GM18907 (cell line): Measurements from ENCODE around the gene RND1.
A peak's percentile ranks its signal among the peaks of the same experiment; 100 is the strongest.
"Not testable (repeated sequence)": the region's sequence is repeated elsewhere in the genome, so short reads cannot be mapped to it uniquely, and the experiment has no call there.

Experiments used
- ATAC-seq: cut with Tn5 transposase; IDR thresholded peaks from one replicate; pipeline ENCODE4 v1.9.1; 2021; ENCODE audit warnings: mild to moderate bottlenecking, moderate library complexity; ENCODE audit not compliant: unreplicated experiment

Gene RND1

DNA sequence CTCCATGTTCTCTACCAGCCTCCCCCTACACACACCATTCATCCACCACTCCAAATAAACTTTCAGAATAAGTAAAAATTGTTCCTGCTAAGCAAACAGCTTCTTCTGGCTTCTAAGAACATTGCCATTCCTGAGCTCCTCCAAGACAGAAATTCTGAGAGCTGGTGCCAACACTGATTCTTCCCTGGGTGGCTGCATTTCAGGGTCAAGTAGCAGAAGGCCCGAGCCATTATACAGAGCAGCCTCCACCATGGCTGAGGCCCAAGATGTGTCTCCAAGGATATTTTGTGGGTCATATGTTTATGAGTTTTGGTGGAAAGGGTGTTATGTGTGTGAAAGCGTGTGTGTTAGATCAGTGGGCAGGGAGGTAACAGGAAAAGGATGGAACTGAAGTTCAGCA lies 3.5 kb upstream of the RND1 start:
- ATAC-seq: no peak

DNA sequence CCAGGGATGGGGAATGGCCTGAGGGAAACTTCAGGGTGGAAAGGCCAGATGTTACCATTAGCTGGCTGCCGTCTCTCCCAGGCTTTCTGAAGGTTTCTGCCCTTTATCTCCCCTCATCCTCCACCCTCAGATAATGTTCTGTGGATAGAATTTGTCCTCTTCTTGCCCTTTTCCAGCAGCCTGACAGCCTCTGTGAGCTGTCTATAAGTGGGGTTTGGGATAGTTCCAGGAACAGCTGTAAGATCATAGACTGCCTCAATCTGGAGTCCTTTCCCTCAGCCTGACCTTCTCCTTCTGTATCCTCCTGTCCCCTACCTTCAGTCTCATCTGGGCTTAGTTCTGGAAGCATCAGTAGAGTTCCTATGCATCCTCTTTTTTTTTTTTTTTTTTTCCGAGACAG lies 2.8 kb upstream of the RND1 start:
- ATAC-seq: no peak

DNA sequence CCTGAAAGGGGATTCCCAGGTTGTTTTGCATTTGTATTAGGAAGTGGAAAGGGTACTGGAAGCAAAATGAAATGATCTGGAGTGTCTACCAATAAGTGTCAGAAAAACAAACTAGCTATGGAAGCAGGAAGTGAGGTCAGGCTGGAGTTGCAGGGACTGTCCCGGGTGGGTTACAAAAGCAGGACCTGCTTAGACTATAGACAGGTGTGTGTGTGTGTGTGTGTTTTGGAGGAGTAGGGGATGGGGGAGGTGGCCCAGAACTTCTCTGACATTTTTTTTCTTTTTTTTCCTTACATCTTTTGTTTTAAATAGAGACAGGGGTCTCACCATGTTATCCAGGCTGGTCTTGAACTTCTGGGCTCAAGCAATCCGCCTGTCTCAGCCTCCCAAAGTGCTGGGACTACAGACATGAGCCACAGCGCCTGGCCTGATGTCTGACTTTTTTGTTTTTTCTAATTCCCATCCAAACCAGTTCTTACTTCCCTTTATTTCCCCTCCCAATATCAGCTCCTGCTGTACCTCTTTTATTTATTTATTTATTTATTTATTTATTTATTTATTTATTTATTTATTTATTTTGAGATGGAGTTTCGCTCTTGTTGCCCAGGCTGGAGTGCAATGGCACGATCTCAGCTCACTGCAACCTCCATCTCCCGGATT lies 512 bp upstream of the RND1 start:
- ATAC-seq: no peak

DNA sequence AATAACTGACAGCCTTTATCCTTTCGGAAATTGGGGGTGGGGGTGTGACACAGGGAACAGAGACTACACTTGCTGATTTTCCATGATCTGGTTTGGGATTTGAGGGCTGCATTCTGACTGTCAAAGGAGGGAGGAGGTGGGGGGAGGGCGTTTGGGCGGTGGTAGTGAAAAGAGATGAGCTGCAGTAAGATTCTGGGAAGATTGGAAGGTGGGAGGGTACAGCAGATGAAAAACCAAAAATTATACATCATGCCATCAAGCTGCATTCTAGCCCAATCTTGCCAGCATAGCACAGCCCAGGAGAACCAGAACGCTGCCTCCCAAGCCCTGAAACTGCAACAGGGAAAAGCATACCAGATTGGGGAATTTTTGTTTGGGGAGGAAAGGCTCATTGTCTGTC lies 2.4 kb downstream of the RND1 start:
- no peak for ATAC-seq

DNA sequence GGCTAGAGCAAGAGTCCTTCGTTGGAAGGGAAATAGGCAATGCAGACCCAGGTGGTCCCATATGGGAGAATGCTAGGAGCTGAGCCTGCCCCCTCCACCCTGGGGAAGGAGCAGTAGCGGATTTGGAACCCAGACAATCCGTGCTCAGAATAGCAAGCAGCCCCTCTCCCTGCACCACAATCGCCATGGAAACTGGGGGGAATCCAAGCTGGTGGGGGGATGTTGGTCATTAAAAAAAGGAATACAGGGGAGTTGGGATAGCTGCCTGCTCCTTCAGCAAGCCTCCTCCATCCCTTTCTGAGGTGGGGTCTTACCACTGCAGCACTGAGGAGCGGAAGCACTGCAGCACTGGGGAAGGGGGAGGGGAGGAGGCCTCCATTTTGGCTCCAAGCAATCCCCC lies 2.9 kb downstream of the RND1 start:
- no peak for ATAC-seq

DNA sequence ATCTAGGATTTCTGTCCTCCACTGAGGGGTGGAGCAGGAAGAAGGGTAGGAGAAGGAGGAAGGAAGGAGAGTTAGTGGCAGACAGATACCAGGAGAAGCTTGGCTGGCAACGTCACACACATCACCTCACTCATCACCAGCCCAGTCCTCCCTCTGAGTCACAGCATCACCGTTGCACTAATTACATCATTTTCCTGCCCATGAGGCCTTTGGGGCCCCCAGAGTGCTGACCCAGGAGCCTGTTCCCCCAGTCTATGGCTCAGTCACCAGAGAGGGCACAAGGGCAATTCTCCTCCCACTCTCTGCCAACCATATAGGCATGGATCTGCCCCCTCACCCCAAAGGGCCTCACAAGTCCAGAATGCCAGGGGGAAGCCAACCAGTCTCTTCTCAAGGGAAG lies 4.6 kb downstream of the RND1 start:
- ATAC-seq: no peak

DNA sequence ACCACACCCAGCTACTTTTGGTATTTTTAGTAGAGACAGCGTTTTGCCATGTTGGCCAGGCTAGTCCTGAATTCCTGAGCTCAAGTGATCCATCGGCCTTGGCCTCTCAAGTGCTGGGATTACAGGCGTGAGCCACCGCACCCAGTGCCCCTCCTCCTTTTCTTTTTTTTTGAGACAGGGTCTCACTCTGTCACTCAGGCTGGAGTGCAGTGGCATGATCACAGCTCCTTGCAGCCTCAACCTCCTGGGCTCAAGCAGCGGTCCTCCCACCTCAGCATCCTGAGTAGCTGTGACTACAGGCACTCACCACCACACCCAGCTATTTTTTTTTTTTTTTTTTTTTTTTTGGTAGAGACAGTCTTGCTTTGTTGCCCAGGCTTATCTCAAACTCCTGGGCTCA lies 5.4 kb downstream of the RND1 start:
- not testable (repeated sequence) for ATAC-seq

DNA sequence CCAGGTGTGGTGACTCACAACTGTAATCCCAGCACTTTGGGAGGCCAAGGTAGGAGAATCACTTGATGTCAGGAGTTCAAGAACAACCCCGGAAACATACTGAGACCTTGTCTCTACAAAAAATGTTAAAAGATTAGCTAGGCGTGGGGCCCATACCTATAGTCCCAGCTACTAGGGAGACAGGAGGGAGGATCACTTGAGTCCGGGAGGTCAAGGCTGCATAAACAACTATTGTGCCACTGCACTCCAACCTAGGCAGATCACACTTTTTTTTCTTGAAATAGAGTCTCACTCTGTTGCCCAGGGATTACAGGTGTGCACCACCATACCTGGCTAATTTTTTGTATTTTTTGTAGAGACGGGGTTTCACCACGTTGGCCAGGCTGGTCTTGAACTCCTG lies 6.1 kb downstream of the RND1 start:
- no peak for ATAC-seq

DNA sequence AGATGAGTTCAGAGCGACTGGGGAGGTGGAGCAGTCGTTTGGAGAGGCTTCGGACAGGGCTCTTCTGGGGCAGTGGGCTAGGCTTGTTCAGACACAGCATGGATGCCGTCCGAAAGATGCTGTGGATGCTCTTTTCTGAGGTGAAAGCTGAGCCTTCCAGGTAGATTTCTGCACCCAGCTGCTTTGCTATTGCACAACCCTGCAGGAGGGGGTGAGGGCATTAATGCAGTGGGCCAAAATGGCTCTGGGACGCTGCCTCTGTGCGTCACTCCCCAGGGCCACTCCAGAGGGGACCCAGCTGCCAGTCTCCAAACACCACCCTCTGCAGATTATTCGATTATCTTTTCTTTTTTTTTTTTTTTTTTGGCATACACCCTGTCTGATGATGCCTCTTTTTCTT lies 7.6 kb downstream of the RND1 start:
- no peak for ATAC-seq

DNA sequence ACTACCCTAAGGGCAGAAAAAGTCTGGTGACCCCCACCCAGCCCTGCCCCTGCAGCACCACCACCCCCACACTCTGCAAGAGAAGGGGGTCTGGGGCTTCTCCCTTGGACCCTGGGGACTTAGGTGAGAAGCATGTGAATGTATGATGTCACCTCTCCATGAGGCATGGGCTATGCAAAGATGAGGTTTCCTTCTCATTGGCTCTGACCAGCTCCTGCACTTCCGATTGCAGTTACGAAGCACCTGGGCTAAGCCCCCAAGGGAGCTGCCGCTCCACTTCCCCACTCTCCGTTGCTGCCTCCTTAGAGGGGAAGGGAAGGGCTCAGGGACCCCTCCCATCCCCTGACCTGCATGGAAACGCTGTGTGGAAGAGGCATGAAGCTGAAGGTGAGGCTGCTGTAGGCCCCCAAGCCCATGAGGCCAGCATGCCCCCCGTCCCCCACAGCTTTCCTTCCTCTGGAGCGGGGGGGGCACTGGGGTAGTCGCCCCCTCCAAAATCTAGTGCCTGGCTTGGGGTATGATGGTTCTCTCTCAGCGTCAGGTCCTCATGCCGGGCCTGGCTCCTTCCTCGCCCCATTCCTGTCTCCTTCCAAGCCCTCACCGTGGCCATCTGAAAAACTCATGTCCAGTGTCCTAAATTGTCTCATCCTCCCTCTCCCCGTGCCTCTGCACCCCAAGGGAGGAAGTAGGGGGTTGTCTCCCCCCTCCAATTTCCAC lies 8.2 kb downstream of the RND1 start:
- no peak for ATAC-seq

DNA sequence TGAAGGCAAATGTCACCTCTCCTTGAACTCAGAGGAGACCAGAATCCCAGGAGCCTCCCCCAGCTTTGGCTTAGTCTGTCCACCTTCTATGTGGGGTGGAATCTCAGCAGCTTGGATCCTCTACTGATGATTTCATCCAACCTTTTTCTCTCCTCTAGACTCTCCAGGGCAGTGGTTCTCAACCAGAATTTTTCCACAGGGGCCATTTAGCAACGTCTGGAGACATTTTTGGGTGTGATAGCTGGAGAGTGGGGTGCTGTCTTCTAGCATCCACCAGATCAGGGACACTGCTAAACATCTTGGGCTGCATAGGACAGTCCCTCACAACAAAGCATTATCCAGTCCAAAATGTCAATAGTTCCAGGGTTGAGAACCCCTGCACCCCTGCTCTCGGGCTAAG lies 9.3 kb downstream of the RND1 start:
- ATAC-seq: no peak

DNA sequence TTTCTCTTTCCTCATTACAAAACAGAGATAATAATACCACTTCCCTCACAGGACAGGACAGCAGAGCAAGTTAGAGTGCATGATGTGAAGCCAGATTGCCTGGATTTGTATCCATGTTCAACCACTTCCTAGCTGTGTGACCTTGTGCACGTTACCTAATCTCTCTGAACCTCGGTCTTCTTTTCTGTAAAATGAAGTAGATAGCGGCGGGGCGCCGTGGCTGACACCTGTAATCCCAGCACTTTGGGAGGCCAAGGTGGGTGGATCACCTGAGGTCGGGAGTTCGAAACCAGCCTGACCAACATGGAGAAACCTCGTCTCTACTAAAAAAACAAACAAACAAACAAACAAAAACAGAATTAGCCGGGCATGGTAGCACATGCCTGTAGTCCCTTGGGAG lies 10.7 kb downstream of the RND1 start:
- not testable (repeated sequence) for ATAC-seq

DNA sequence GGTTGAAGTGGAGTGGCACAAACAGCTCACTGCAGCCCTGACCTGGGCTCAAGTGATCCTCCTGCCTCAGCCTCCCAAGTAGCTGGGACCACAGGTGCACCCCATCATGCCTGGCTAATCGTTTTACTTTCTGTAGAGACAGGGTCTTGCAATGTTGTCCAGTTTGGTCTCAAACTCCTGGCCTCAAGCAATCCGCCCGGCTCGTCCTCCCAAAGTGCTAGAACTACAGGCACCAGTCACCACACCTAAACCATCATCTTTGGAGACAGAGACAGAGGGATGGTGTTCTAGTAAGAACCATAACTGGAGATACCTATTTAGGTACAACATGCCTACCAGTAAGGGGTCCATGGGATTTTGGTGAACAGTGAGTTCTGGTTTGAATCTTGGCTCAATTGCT lies 11.2 kb downstream of the RND1 start:
- no peak for ATAC-seq

DNA sequence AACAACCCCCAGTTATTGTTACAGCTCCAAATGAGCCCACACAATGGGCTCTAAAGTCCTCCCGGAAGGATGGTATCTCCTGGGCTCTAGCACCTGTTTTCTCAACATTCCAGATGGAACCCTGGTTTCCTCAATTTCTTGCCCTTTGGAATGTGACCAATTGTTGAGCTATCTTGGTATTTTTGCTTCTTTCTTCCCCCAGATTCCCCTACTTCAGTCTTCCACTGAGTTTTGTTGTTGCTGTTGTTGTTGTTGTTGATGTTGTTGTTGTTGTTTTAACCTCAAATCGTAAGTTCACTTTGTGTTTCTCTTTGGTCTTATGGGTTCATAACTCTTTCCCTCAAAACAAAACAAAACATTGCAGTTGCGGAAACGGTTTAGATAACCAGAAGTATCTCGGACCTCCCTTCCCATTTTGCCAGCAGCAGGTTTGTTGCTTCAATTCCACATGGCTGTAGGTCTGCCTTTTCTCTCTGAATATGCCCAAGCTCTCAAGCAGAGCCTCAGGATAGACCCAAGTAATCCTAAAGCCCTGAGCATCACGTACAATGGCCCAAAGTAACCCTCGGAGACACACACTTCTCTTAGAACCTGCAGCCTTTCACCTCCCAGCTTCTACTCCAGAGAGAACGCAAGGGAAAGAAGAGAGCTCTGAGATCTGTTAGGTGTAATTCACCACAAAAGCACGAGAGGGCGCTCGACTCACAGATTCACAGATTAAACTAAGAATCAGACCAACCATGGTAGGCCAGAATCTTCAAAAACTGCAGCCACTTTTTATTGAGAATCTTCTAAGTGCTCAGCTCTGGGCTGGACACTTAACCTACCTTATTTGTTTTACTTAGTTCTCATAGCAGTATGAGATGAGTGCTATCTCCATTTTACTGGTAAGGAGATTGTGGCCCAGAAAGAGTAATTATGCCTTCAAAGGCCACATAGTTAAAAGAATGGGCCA lies 12.7 kb downstream of the RND1 start:
- peak; percentile 46 for ATAC-seq

DNA sequence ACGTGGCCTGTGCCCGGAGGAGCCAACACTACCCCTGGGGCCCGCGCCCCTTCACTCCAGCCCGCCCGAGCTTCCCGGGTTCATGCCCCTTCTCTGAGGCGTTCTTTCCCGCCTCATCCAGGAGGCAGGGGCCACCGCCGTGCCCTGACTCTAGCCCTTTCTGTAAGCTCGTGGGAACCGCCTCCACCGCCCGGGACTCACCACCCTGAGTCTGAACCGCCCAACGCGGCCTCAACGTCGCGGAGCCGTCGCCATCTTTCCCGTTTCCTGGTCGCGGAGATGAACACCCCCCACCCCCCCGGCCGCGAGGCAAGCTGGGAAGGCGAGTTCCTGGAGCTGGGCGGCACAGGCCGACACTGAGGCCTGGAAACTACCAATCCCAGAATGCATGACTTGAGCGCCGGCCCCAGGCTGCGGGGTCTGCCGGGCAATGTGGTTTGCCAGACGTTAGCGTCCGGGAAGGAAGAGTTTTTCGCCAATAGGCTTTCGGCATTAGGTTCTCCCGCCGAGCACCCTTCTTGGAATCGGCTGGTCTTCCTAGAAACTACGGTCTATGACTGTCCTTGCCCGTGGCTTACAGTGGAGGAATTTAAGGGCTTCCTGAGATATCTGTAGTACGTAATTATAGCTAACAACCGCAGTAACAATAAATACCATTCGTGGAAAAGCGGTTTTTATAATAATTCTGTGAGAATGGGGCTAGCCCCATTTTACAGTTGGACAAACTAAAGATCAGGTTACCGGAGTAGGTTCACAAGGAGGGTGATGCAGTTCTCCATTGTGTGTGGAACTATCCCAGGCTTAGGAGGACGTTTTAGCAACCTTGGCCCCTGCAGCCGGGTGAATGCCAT lies 13.6 kb downstream of the RND1 start, which contains the start of gene DDX23:
Gene DDX23, minus strand, starts transcription at position 281 of the 851 bp plus-strand sequence. CDS start 6,381 bp downstream, outside the sequence.
- ATAC-seq: peak; percentile 89

DNA sequence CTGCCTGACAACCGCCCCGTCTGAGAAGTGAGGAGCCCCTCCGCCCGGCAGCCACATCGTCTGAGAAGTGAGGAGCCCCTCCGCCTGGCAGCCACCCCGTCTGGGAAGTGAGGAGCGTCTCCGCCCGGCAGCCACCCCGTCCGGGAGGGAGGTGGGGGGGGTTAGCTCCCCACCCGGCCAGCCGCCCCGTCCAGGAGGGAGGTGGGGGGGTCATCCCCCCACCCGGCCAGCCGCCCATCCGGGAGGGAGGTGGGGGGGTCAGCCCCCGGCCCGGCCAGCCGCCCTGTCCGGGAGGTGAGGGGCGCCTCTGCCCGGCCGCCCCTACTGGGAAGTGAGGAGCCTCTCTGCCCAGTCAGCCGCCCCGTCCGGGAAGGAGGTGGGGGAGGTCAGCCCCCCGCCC lies 23.6 kb downstream of the RND1 start:
- not testable (repeated sequence) for ATAC-seq

DNA sequence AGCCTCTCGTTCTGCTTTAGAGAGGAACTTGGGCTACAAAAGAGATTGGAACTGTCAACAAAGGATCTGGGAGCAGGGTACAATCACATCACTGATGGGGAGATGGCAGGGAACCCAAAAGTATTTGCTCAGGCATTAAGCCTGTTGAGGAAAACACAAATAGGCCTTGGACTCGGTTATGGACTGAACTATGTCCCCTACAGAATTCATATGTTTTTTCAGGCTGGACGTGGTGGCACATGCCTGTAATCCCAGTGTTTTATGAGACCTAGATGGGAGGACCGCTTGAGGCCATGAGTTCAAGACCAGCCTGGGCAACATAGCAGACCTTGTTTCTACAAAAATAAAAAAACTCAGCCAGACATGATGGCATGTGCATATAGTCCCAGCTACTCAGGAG lies 27.6 kb downstream of the RND1 start:
- ATAC-seq: no peak

DNA sequence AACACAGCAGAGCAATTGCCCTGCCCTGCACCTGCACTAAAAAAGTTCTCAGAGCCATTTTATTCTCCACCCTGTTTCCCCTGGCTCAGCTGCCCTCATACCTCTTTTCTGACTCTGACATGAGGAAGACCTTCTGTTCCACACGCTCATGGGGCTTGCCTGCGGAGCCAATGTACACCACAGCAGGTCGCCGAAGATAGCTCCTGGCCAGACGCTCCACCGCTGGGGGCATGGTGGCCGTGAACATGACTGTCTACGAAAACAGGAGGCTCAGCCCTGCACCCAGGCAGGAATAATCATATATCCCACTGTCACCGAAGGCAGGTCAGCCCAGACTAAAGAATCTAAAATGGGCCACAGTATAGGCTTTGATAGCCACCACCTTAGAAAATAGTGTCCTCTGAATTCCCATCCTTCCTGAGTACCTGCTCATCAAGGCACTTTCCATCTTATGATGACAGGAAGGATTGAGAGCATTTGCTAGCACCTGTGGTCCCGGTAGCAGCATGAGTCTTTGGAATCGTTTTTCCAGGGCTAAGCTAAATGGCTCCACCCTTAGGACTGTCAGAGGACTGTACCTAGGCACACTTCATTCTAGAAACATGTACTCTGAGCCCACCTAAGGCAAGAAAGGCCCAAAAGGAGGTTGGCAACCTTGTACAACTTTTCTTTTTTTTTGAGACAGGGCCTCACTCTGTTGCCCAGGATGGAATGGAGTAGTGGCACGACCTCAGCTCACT lies 33.2 kb downstream of the RND1 start:
- no peak for ATAC-seq

DNA sequence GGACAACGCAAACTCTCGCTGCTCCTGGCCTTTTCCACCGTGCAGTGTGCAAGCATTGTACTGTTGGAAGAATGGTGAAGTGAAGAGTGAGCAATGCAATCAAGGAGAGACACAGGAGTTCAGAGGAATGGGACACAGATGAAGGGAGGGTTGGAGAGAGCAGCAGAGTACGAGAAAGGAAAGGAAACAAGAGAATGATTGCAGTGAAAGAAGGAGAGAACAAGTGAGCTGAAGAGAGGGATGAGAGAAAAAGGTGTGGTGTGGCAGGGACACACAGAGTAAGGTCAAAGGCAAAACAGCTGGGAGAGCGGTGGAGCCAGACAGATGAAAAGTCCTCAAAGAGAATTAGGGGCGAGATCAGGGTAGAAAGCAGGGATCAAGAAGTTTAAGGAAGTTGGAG lies 34.4 kb downstream of the RND1 start:
- no peak for ATAC-seq
